Astrocyte (in vitro differentiated cells and primary cell): ENCODE data around the gene ST8SIA2. TPM values are rescaled to one million over a fixed set of nuclear protein-coding genes. Genes with fewer than 3 reads are reported as not detected.

Experiments
- DNase-seq: peaks from one replicate; pipeline ENCODE4 v3.0.0-alpha.2; 2010; ENCODE audit warnings: low read depth
- FAIRE-seq: peaks from 2 replicates; lab custom pipeline; 2011; peaks lifted over from hg19 to GRCh38; lab: Jason Lieb, UNC
- H2AFZ ChIP-seq: 2 replicates; pipeline ENCODE4 v1.6.0; 2012; ENCODE audit warnings: low read depth, low read length, inconsistent platforms
- H3K27ac ChIP-seq: 2 replicates; pipeline ENCODE4 v1.5.1; 2011; ENCODE audit warnings: low read depth, low read length, inconsistent platforms
- H3K27me3 ChIP-seq: 2 replicates; pipeline ENCODE4 v1.6.0; 2011; ENCODE audit warnings: low read length, inconsistent platforms; ENCODE audit not compliant: insufficient read depth
- H3K36me3 ChIP-seq: 2 replicates; pipeline ENCODE4 v1.5.1; 2011; ENCODE audit warnings: low read length, inconsistent platforms; ENCODE audit not compliant: insufficient read depth
- H3K4me1 ChIP-seq: 2 replicates; pipeline ENCODE4 v1.5.1; 2011; ENCODE audit warnings: low read length, inconsistent platforms; ENCODE audit not compliant: insufficient read depth
- H3K4me2 ChIP-seq: 2 replicates; pipeline ENCODE4 v1.6.0; 2012; ENCODE audit warnings: low read length, inconsistent platforms
- H3K4me3 ChIP-seq: 2 replicates; pipeline ENCODE4 v1.5.1; 2011; ENCODE audit warnings: low read depth, mild to moderate bottlenecking, low read length, inconsistent platforms; ENCODE audit not compliant: insufficient read depth
- H3K79me2 ChIP-seq: 2 replicates; pipeline ENCODE4 v1.6.0; 2012; ENCODE audit warnings: mild to moderate bottlenecking, low read length, inconsistent platforms; ENCODE audit not compliant: insufficient read depth
- H3K9ac ChIP-seq: 2 replicates; pipeline ENCODE4 v1.6.0; 2012; ENCODE audit warnings: mild to moderate bottlenecking, low read length, inconsistent platforms
- H3K9me3 ChIP-seq: 2 replicates; pipeline ENCODE4 v1.5.1; 2012; ENCODE audit warnings: low read depth, mild to moderate bottlenecking, low read length, inconsistent platforms; ENCODE audit not compliant: insufficient read depth
- H4K20me1 ChIP-seq: 2 replicates; pipeline ENCODE4 v1.6.0; 2012; ENCODE audit warnings: low read length, inconsistent platforms; ENCODE audit not compliant: insufficient read depth
- H3K27ac Mint-ChIP-seq: one replicate; pipeline ENCODE4 v1.8.0; 2021; ENCODE audit warnings: mild to moderate bottlenecking, mixed read lengths; ENCODE audit not compliant: unreplicated experiment
- H3K27me3 Mint-ChIP-seq: one replicate; pipeline ENCODE4 v1.8.0; 2021; ENCODE audit warnings: low read depth, mixed read lengths; ENCODE audit not compliant: unreplicated experiment
- H3K36me3 Mint-ChIP-seq: one replicate; pipeline ENCODE4 v1.8.0; 2021; ENCODE audit warnings: low read depth, mixed read lengths; ENCODE audit not compliant: unreplicated experiment
- H3K4me1 Mint-ChIP-seq: one replicate; pipeline ENCODE4 v1.8.0; 2021; ENCODE audit warnings: low read depth, mixed read lengths; ENCODE audit not compliant: unreplicated experiment
- H3K4me3 Mint-ChIP-seq: one replicate; pipeline ENCODE4 v1.8.0; 2021; ENCODE audit warnings: mild to moderate bottlenecking, moderate library complexity, mixed read lengths; ENCODE audit not compliant: unreplicated experiment
- H3K9me3 Mint-ChIP-seq: one replicate; pipeline ENCODE4 v1.8.0; 2021; ENCODE audit warnings: mild to moderate bottlenecking, mixed read lengths; ENCODE audit not compliant: unreplicated experiment
- EZH2 ChIP-seq: IDR thresholded peaks from 2 replicates; pipeline ENCODE4 v1.6.1; 2012; ENCODE audit warnings: mild to moderate bottlenecking, low read length, inconsistent platforms; ENCODE audit not compliant: insufficient read depth
- total RNA-seq: library from RNA; stranded (reverse); gene quantifications from 2 replicates; pipeline ENCODE4 v1.2.1, GENCODE V29; 2021
- TF ChIP-seq, protein P1 (sequence below): IDR thresholded peaks from 2 replicates; pipeline ENCODE4 v1.5.1; 2011; ENCODE audit warnings: low read depth, mild to moderate bottlenecking, inconsistent platforms, low read length, moderate library complexity; ENCODE audit not compliant: insufficient read depth

ST8SIA2 gene
- total RNA-seq, 1 donor from 2014 or later, result 8.6 TPM

DNA sequence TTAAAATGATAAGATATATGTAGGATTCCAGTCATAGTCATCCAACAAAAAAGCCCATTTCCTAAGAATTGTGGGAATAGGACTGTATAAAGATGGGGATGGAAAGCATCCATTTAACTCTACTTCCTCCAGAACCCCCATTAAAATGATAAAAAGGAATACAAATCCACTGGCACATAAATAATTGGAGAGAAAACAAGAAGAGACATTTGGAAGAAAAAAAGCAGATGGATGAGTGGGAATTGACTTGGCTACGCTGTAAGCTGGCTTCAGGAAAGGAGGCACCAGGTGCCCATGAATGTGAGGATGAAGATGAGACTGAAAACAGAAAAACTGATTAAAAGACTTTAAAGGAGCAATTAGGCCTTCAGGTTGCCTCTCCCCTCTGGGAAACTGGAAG, 91.8 kb downstream of the ST8SIA2 start:
- no peak for FAIRE-seq
- Mint-ChIP-seq H3K4me1 (no peaks in the 10 kb centered on the region), H3K27me3 (no peaks in the 10 kb centered on the region), H3K27ac (no peak overlapping the region), H3K4me3 (no peak overlapping the region), H3K36me3 (no peaks in the 10 kb centered on the region), H3K9me3 (peaks cover 6% of the 10 kb centered on the region)
- no peak overlapping the region for H2AFZ ChIP-seq
- H3K4me2 ChIP-seq, result no peak overlapping the region
- no peak for DNase-seq
- no peaks in the 10 kb centered on the region for H4K20me1 ChIP-seq
- H3K4me3 ChIP-seq, result no peak overlapping the region
- H3K27me3 ChIP-seq, result no peaks in the 10 kb centered on the region
- H3K4me1 ChIP-seq, result no peaks in the 10 kb centered on the region
- H3K36me3 ChIP-seq, result no peaks in the 10 kb centered on the region
- no peak overlapping the region for H3K9ac ChIP-seq
- H3K9me3 ChIP-seq, result no peaks in the 10 kb centered on the region
- TF ChIP-seq, protein P1, sequence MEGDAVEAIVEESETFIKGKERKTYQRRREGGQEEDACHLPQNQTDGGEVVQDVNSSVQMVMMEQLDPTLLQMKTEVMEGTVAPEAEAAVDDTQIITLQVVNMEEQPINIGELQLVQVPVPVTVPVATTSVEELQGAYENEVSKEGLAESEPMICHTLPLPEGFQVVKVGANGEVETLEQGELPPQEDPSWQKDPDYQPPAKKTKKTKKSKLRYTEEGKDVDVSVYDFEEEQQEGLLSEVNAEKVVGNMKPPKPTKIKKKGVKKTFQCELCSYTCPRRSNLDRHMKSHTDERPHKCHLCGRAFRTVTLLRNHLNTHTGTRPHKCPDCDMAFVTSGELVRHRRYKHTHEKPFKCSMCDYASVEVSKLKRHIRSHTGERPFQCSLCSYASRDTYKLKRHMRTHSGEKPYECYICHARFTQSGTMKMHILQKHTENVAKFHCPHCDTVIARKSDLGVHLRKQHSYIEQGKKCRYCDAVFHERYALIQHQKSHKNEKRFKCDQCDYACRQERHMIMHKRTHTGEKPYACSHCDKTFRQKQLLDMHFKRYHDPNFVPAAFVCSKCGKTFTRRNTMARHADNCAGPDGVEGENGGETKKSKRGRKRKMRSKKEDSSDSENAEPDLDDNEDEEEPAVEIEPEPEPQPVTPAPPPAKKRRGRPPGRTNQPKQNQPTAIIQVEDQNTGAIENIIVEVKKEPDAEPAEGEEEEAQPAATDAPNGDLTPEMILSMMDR, result no peak
- TF ChIP-seq EZH2, result no peak
- no peak overlapping the region for H3K27ac ChIP-seq
- no peaks in the 10 kb centered on the region for H3K79me2 ChIP-seq

DNA sequence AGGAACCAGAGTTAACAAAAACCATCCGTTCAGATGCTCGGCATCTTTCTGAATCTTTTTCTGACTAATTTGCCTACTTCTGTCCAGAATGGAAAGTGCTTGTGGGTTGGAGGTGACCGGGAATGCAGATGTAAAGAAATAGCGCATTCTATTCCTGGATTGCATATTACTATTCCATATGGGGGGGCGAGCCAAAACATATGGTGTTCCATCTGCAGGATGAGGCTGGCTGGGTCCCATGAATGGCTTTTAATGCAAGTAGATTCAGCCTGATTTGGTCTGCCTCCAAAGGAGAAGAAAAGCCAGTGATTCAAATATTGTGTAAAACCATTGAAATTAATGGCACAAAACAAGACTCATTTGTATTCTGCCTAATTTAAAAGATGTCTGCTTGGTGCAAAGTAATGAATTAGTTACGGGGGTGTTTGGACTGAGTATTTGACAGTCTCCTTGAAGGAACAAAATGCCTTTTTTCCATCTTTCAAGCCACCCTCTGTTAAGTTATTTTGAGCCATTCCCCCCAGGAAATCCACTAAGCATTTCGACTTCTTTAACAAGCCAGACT, 99.0 kb downstream of the ST8SIA2 start:
- DNase-seq (no peak), FAIRE-seq (no peak)
- Histone ChIP-seq H3K4me1 (peaks cover 2% of the 10 kb centered on the region), H2AFZ (no peak overlapping the region), H3K4me2 (no peak overlapping the region), H3K9me3 (no peaks in the 10 kb centered on the region), H3K9ac (no peak overlapping the region), H3K36me3 (no peaks in the 10 kb centered on the region), H3K27me3 (peaks cover 7% of the 10 kb centered on the region), H3K79me2 (no peaks in the 10 kb centered on the region), H3K4me3 (no peak overlapping the region), H4K20me1 (no peaks in the 10 kb centered on the region), H3K27ac (no peak overlapping the region)
- Mint-ChIP-seq H3K4me1 (peaks cover 8% of the 10 kb centered on the region), H3K9me3 (peaks cover 10% of the 10 kb centered on the region), H3K4me3 (no peak overlapping the region), H3K27me3 (peaks cover 14% of the 10 kb centered on the region), H3K36me3 (no peaks in the 10 kb centered on the region), H3K27ac (no peak overlapping the region)
- TF ChIP-seq, protein P1, result no peak
- TF ChIP-seq EZH2, result no peak

DNA sequence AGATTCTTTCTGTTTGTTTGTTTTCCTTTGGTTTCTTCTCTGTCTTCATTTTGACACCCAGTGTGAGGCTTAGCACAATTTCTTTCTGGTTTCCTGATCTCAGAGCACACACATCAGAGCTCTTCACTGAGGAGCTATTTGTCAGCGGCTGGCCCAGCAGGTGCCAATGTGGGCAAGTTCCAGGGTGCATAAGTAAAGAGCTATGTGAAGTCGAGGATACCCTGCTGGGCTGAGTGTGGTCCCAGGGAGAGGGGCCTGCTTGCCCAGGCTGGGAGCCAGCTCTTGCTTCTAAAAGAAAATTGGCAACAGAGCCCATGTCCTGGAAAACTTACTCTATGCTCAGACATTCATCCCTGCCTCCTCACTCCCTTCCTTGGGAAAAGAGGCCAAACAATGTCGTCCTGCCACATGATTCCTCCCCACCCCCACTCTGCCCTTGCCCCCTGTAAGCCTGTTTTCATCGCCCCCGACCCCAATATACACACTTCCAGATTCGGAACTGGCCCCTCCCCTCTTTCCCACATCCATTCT, 101.2 kb downstream of the ST8SIA2 start:
- H4K20me1 ChIP-seq, result no peaks in the 10 kb centered on the region
- no peak for FAIRE-seq

More for the DNA sequence above, 101.2 kb downstream of the ST8SIA2 start:
- peaks cover 2% of the 10 kb centered on the region for H3K4me1 ChIP-seq
- H3K27me3 ChIP-seq, result peaks cover 10% of the 10 kb centered on the region
- H3K4me3 ChIP-seq, result no peak overlapping the region
- H3K36me3 ChIP-seq, result no peaks in the 10 kb centered on the region
- no peak overlapping the region for H3K4me3 Mint-ChIP-seq
- no peak for DNase-seq
- H3K27ac Mint-ChIP-seq, result no peak overlapping the region
- no peaks in the 10 kb centered on the region for H3K9me3 ChIP-seq
- no peak overlapping the region for H2AFZ ChIP-seq
- peaks cover 16% of the 10 kb centered on the region for H3K27me3 Mint-ChIP-seq
- no peaks in the 10 kb centered on the region for H3K79me2 ChIP-seq
- H3K36me3 Mint-ChIP-seq, result no peaks in the 10 kb centered on the region
- H3K27ac ChIP-seq, result no peak overlapping the region
- no peak overlapping the region for H3K9ac ChIP-seq
- TF ChIP-seq, protein P1, result no peak
- TF ChIP-seq EZH2, result no peak
- H3K4me1 Mint-ChIP-seq, result peaks cover 8% of the 10 kb centered on the region
- H3K9me3 Mint-ChIP-seq, result peaks cover 7% of the 10 kb centered on the region
- H3K4me2 ChIP-seq, result no peak overlapping the region
